Ascending aorta (tissue), 2 donors: ENCODE results near the gene ZBTB7C. TPM values are rescaled to one million over a fixed set of nuclear protein-coding genes. Genes with fewer than 3 reads are reported as not detected.
A peak's percentile ranks its signal among the peaks of the same experiment; 100 is the strongest.

ENCODE experiments used
- DNase-seq, 2 donors: peaks; one replicate each; pipeline ENCODE4 v3.0.0-alpha.2; 2019; ENCODE audit warnings: low spot score in 2 of 2
- H3K27ac ChIP-seq, 2 donors: fragments of 200-600 bp; sonication (generic); one replicate each; pipeline ENCODE4 v1.5.1; 2016 to 2017; ENCODE audit warnings: mild to moderate bottlenecking in 1 of 2
- H3K27me3 ChIP-seq: fragments of 200-600 bp; sonication (generic); one replicate; pipeline ENCODE4 v1.5.1; 2017
- H3K36me3 ChIP-seq, 2 donors: fragments of 200-600 bp; sonication (generic); one replicate each; pipeline ENCODE4 v1.5.1; 2016
- H3K4me1 ChIP-seq, 2 donors: fragments of 200-600 bp; sonication (generic); one replicate each; pipeline ENCODE4 v1.5.1; 2016 to 2017; ENCODE audit warnings: mild to moderate bottlenecking in 1 of 2
- H3K4me3 ChIP-seq, 2 donors: fragments of 200-600 bp; sonication (generic); one replicate each; pipeline ENCODE4 v1.5.1; 2016 to 2017; ENCODE audit warnings: mild to moderate bottlenecking in 1 of 2
- H3K9me3 ChIP-seq, 2 donors: fragments of 200-600 bp; sonication (generic); one replicate each; pipeline ENCODE4 v1.5.1; 2016
- CTCF ChIP-seq, 3 experiments: fragments of 200-600 bp in 2 of 3; fragments of 450-650 bp in 1 of 3; sonication (generic) in 2 of 3; IDR thresholded peaks; one replicate each; pipeline ENCODE4 v1.5.1; 2016 to 2019; ENCODE audit warnings: antibody characterized with exemption in 3 of 3, mild to moderate bottlenecking in 1 of 3, moderate library complexity in 1 of 3
- intact Hi-C: fragments of 100-400 bp; cut with DNase I; formaldehyde crosslinking; loops from one replicate; pipeline ENCODE4 v1.15.1; 2023
- total RNA-seq: library from RNA; depleted of rRNA; stranded (reverse); fragments of >200 nt; gene quantifications from one replicate; pipeline ENCODE4 v1.1.0, GENCODE V29; 2016

ZBTB7C gene
- total RNA-seq, 1 donor from 2014 or later, result 8.1 TPM

- no peaks in the 10 kb centered on the region for H3K36me3 ChIP-seq
- peak overlapping the region; percentile 27 to 51 for H3K27ac ChIP-seq
- H3K9me3 ChIP-seq, result no peaks in the 10 kb centered on the region
- H3K27me3 ChIP-seq, result no peaks in the 10 kb centered on the region
- TF ChIP-seq CTCF (IDR thresholded peaks at IDR 0.05), result no peak
- intact Hi-C loops, result loop anchor here (1.0 kb wide), 1 partner anchor 7 kb away; no protein-coding TSS in a partner anchor
- DNase-seq, result peak in 1 of 2 donors; percentile 83
- peaks cover 0 to 8% of the 10 kb centered on the region in 2 donors for H3K4me1 ChIP-seq
- H3K4me3 ChIP-seq, result no peak overlapping the region
These were observed 255.3 kb downstream of the ZBTB7C start for GRCh38 chr18:48153613-48154481.

- no peak for TF ChIP-seq CTCF (IDR thresholded peaks at IDR 0.05)
- Histone ChIP-seq H3K4me3 (no peak overlapping the region), H3K27ac (peak overlapping the region; percentile 27 to 51), H3K27me3 (no peaks in the 10 kb centered on the region), H3K36me3 (no peaks in the 10 kb centered on the region), H3K4me1 (peaks cover 0 to 8% of the 10 kb centered on the region in 2 donors), H3K9me3 (no peaks in the 10 kb centered on the region)
- no peak for DNase-seq
- intact Hi-C loops, result no loop called here
These were observed 256.6 kb downstream of the ZBTB7C start for GRCh38 chr18:48152549-48152948.

- TF ChIP-seq CTCF (IDR thresholded peaks at IDR 0.05), result no peak
- peaks cover 0 to 8% of the 10 kb centered on the region in 2 donors for H3K4me1 ChIP-seq
- no peaks in the 10 kb centered on the region for H3K27me3 ChIP-seq
- no peak overlapping the region for H3K27ac ChIP-seq
- intact Hi-C loops, result no loop called here
- H3K36me3 ChIP-seq, result no peaks in the 10 kb centered on the region
- no peak for DNase-seq
- H3K9me3 ChIP-seq, result no peaks in the 10 kb centered on the region
- no peak overlapping the region for H3K4me3 ChIP-seq
These were observed 257.6 kb downstream of the ZBTB7C start for GRCh38 chr18:48151421-48152065.

- no peaks in the 10 kb centered on the region for H3K9me3 ChIP-seq
- no peak overlapping the region for H3K27ac ChIP-seq
- H3K4me3 ChIP-seq, result no peak overlapping the region
- TF ChIP-seq CTCF (IDR thresholded peaks at IDR 0.05), result no peak
- H3K27me3 ChIP-seq, result no peaks in the 10 kb centered on the region
- DNase-seq, result no peak
- H3K36me3 ChIP-seq, result no peaks in the 10 kb centered on the region
- intact Hi-C loops, result no loop called here
- H3K4me1 ChIP-seq, result peaks cover 0 to 8% of the 10 kb centered on the region in 2 donors
These were observed 260.0 kb downstream of the ZBTB7C start for GRCh38 chr18:48149020-48149685.

GRCh38 chr18:48142994-48143393, 266.2 kb downstream of the ZBTB7C start:
- H3K27me3 ChIP-seq, result no peaks in the 10 kb centered on the region
- intact Hi-C loops, result no loop called here

More at GRCh38 chr18:48142994-48143393, 266.2 kb downstream of the ZBTB7C start:
- DNase-seq, result no peak
- no peak overlapping the region for H3K27ac ChIP-seq
- no peaks in the 10 kb centered on the region for H3K36me3 ChIP-seq
- H3K9me3 ChIP-seq, result no peaks in the 10 kb centered on the region
- TF ChIP-seq CTCF (IDR thresholded peaks at IDR 0.05), result no peak
- no peak overlapping the region for H3K4me3 ChIP-seq
- peaks cover 0 to 6% of the 10 kb centered on the region in 2 donors for H3K4me1 ChIP-seq
